GM12875 (cell line): ENCODE data around the gene MYH15.

Experiments used
- H3K4me3 ChIP-seq: one replicate; pipeline ENCODE4 v1.5.1; 2011; ENCODE audit warnings: low read depth, low read length, control low read depth
- TF ChIP-seq, protein P1 (sequence below): IDR thresholded peaks from 2 replicates; pipeline ENCODE4 v1.5.1; 2011; ENCODE audit warnings: low read depth, mild to moderate bottlenecking, control low read depth, inconsistent platforms, low read length, moderate library complexity, borderline replicate concordance; ENCODE audit not compliant: insufficient read depth

MYH15 gene

DNA sequence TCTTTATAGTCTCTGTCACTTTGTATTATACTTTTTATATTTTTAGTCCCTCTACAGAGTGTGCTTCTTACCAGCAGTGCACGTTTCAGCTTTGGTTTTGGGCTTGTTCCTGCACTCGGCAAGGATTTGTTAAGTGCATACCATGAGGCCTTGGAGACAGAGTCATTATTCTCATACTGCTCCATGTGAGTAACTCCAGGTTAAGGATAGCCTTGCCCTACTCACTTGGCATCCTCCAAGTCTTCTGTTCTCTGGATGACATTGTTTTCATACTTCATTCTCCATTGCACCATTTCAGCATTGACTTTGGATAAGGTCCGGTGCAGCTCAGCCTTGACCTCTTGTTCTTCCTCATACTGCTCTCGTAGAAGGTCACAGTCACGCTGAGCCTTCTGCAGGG, 96.4 kb downstream of the MYH15 start:
- H3K4me3 ChIP-seq, result no peak overlapping the region
- TF ChIP-seq, protein P1, sequence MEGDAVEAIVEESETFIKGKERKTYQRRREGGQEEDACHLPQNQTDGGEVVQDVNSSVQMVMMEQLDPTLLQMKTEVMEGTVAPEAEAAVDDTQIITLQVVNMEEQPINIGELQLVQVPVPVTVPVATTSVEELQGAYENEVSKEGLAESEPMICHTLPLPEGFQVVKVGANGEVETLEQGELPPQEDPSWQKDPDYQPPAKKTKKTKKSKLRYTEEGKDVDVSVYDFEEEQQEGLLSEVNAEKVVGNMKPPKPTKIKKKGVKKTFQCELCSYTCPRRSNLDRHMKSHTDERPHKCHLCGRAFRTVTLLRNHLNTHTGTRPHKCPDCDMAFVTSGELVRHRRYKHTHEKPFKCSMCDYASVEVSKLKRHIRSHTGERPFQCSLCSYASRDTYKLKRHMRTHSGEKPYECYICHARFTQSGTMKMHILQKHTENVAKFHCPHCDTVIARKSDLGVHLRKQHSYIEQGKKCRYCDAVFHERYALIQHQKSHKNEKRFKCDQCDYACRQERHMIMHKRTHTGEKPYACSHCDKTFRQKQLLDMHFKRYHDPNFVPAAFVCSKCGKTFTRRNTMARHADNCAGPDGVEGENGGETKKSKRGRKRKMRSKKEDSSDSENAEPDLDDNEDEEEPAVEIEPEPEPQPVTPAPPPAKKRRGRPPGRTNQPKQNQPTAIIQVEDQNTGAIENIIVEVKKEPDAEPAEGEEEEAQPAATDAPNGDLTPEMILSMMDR, result no peak

DNA sequence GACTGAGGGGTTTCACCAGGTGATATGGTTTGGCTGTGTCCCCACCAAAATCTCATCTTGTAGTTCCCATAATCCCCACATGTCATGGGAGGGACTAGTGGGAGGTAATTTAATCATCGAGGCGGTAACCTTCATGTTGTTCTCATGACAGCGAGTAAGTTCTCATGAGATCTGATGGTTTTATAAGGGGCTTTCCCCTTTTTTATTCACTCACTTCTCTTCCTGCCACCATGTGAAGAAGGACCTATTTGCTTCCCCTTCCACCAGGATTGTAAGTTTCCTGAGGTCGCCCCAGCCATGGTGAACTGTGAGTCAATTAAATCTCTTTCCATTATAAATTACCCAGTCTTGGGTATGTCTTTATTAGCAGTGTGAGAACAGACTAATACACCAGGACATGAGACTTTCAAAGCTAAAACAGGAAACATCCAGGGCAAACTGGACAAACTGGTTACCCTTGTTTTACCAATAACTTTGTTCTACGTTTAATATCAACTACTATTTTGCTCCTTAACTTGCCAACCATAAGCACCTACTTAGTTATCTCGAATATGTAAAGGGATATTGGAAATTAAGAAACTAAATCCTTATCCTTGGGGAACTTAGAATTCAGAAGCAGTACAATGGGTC, 98.2 kb downstream of the MYH15 start:
- TF ChIP-seq, protein P1, result no peak
- no peak overlapping the region for H3K4me3 ChIP-seq

DNA sequence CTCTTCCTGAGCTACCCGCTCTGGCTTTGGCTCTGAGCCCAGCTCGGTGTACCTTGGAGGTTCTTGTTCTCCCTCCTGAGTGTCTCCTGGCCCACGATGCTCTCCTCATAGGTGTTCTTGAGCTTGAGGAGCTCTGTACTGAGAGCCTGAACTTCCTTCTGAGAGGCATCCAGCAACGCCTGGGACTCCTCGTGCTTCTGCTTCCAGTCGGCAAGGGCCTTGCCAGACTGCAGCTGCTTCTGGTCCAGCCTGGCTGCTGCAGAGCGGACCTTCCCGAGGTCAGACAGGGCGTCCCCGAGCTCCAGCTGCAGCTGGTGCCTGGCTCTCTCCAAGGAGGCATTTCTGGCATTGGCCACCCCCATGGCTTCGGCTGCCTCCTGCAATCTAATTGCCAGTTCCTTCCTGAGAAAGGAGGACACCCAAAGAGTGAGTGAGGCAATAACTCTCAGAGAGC, 99.8 kb downstream of the MYH15 start:
- TF ChIP-seq, protein P1, result no peak
- H3K4me3 ChIP-seq, result no peak overlapping the region

DNA sequence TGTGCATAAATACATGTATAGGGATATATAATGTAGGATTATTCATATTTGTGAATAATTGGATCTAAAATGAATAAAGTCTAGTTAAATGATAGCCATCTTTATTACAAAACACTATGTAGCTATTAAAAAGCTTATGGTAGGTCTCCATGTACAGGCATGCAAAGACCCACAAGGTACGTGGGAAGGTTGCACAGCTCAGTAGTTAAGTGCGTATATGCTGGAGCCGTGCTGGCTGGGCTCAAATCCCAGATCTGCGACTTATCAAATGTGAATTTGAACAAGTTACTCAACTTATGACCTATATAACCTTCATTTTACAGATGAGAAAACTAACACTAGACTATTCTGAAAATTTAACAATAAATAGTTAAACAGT, 100.6 kb downstream of the MYH15 start:
- TF ChIP-seq, protein P1, result no peak
- H3K4me3 ChIP-seq, result no peak overlapping the region

DNA sequence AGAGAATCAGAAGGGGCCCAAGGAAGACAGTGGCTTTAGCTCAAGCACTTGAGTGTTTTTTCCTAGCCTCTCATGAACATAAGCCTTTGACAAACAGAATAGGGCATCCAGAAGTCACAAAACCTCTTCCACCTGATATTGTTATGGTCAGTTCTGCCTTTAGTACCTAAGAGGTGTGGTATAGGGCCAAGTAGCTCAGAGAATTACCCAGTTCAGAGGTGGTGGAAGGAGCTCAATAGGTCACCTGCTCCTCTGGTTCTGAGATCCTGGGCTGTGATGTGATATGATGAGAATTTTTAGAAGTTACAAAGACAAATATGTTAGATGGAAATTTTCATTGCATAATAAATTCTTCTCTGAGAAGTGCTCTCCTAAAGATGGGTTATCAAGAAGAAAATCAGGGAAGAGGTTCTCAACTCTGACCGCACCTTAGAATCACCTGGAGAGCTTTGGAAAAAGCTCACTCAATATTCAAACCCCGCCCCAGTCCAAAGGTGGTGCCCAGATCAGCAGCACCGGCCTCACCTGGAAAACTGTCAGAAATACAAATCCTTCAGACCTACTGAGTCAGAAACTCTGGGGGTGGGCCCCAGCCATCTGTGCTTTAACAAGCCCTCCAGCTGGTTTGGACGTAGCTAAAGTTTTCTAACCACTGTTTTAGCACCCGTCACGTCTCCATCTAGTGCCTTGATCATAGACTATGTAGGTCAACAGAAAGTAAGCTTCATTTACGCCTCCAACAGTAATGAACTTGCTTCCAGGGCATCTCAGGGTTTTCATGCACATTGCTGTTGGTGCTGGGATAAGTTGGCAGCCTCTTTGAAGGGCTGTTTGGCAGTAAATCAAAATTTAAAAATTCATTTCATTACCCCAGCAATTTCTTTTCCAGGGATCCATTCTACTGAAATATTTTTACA, 101.3 kb downstream of the MYH15 start:
- TF ChIP-seq, protein P1, result no peak
- no peak overlapping the region for H3K4me3 ChIP-seq

DNA sequence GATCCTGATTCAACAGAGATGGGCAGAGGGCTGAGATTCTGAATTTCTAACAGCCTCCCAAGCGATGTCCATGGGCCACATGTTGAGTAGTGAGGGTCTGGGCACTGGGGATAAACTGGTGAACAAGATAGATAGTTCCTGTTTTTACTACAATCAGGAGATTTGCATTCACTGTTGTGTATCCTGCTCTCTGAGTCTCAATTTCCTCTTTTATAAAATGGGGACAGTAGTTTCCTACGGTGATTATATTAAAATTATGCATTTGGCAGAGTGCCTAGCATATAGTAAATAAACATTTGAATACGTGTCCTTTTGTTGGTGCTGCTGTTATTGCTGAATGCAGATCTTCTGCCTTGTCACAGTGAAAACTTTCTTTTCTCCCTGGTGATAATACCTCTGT, 102.5 kb downstream of the MYH15 start:
- TF ChIP-seq, protein P1, result no peak
- no peak overlapping the region for H3K4me3 ChIP-seq
